SKM-1 (cell line): Measurements from ENCODE around the gene CDK6.

Source experiments
- DNase-seq: peaks from one replicate; lab custom pipeline; 2025; ENCODE audit not compliant: unreplicated experiment; lab: John Stamatoyannopoulos, UW

CDK6 gene

DNA sequence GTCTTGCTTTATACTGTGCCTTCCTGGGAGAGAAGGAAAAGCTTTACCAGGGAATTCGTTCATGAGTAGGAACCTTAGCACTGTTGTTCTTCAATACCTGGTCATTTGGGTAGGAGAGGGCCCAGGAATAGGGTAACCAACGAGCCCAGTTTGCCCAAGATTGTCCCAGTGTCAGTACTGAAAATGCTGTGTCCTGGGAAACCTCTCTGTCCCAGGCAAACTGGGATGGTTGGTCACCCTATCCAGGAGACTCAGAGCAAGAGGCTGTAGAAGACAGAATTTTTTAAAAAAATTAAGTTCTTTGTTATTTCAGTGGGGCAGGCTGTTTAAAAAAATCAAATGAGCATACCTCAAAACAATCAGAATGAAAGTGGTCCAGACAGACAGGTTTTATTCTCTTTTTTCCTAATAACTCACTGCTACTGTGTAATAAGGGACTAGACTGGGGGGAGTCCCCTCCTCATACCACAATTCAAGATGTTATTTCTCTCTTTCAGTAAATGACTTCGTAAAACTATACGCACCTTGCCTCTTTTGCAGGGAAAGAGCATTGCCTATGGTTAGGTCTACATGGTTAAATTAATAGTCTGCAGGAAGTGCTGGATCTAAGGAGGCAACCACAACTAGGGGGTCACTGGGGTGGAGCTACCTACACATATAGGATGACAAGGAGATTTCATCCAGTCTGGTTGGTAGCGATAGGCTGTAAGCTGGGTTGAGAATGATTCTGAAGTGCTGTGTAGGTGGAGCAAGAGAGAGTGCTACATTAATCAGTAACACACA lies 205.1 kb downstream of the CDK6 start:
- DNase-seq = no peak

DNA sequence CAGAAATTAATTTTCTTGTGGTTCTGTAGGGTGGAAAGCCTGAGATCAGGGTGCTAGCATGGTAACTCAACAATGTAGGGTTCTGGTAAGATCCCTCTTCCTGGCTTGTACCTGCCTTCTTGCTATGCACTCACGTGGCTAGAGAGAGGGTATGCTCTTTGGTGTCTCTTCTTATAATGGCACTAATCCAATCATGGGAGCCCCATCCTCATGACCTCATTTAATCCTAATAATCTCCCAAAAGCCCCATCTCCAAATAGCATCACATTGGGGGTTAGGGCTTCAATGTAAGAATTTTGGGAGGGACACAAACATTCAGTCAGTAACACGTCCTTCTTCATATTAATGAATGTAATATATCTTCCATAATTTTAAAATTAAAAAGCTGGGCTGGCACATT lies 206.6 kb downstream of the CDK6 start:
- no peak for DNase-seq

DNA sequence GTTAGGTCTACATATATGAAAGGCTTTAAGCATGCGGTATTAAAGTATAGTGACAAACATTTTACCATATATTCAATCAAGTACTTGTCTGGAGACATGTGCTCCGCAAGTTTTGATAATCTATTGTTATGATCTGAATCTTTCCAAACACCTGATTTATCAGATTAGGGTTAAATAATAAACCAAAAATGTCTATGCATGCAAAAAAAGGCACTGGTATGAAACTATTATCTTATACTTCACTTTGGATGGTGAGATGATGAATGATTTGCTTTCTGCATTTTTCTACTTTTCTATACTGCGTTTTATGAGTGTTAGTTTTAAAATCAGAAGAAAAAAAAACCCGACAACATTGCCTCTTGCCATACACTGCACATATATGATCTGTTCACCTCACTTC lies 208.4 kb downstream of the CDK6 start:
- DNase-seq = no peak

DNA sequence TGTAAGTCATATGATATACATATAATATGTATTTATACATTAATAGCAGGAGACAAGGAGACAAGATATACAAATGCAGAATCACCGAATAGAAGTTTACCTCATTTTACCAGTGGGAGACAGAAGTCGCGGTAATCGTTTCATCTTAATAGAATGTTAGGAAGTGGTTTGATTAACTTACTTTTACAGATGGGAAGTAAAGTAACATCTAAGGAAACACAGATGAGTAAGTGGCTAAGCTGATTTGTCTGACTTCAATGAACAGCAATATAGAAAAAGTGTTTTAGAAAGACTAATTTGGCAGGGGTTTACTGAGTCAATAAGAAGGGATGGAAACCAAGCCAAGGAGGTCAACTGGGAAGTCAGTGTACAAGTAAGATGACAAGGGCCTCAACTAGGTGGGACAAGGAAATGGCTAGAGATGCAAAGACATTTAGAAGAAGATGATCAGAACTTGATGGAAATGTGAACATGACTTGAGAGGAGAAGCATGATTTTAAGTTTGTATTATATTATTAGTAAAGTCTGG lies 210.0 kb downstream of the CDK6 start:
- no peak for DNase-seq

DNA sequence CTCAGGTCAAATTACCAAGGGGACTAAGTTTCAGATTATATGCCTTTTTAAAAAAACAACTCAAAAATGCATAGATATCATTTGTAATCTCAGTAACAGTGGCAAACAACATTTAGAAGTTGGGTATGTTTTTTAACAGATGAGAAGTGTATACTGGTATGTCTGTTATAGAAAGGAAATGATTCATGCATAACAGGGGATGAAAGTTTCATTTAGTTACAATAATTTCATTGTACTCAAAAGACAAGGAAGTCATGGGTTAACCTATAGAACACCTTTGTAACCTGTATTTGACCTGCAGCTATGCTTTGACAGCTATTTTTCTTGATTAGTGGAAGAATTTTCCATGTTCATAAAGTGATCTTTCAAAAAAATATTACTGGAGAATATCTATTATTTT lies 210.8 kb downstream of the CDK6 start:
- DNase-seq = no peak

DNA sequence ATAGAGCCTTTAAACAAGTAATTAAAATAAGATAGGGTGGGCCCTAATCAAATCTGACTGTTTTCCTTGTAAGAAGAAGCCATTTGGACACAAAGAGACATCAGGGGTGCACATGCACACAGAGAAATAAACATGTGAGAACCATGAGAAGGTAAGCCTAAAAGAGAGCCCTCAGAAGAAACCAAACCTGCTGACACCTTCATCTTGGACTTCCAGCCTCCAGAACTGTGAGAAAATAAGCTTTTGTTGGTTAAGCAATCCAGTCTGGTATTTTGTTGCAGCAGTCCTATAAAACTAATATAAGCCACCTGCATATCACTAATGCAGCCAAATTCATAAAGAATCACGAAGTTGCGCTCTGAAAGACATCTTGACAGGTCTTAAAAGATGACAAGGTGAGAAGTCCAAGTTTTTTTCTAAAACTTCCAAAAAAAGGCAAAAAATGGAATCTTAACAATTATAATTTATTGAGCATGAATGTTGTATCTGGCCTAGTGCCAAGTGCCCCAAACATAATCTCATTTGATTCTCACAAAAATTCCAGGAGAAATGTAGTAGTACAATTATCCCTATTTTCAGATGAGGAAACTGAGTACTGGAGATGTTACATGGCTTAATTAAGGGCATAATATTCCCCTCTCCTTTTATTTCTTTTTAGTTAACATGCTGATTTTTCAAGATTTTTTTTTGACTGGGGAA lies 211.9 kb downstream of the CDK6 start:
- DNase-seq = no peak

DNA sequence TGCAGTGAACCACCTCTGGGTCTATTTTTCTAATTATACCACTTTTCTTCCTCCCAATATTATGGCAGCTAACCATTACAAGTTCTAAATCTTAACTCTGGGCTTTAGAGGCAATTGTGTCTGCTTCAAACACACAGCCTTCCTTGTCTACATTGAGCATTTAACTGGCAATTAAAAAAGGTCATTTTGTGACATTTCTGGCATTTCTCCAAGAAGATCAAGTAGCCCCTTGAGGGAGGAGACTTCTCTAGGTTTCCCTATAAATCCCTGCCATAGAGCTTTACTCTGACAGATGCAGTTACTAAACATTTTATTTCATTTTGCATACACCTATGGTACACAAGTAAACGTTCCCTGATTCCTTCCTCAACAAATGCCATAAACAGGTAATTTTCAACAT lies 212.8 kb downstream of the CDK6 start:
- DNase-seq = no peak

DNA sequence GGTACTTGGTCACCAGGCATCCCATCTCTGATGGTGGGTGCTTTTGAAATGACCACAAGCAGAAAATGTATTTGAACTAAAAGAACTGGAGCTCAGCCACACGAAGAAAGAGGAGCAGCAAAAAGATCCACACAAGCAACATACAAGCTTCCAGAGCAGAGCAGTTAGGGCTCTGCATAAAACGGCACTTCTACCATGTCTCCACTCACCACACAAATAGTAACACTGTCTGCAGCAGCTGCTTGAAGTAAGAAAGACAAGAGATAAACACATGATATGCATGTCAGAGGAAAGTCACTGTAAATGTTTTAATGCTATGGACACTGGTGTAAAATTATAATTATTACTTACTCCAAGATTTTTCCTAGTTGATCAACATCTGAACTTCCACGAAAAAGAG lies 213.7 kb downstream of the CDK6 start:
- no peak for DNase-seq

DNA sequence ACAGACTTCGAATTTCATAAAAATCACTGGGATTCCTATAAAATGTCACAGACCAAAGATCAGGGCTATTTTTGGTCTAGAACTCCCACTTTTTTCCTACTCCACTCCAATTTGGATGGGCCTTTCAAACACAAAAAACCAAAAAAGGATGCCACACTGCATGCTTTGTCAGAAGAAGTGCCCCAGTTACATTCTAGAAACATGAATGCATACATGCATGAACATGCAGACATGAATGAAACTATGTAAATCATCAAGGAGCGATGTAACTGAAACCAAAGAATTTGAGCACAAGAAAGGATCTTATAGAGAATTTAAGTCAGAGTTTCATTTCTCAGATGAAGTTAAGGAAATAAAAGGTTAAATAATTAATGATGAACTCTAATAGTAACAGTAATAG lies 214.3 kb downstream of the CDK6 start:
- no peak for DNase-seq

DNA sequence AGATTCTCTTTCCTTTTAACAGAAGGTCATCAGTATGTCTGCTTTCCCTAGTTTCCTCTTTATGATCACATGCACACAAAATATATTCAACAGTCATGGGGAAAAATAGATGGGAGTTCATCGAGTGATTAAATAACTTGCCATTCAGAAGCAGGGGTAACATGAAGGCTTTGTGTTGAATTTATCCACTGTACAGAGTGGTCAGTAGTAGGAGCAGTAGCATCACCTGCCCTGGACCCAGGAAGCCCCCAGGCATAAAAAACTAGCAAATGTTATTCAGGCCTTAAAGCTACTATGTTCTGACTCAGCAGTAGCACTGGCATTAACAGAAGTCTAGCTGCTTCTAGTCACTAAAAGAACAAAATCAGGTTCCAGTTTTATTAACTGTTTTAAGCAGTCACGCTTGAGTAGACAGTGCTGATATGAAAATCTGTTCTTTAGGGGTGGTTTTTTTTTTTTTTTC lies 214.8 kb downstream of the CDK6 start:
- no peak for DNase-seq

DNA sequence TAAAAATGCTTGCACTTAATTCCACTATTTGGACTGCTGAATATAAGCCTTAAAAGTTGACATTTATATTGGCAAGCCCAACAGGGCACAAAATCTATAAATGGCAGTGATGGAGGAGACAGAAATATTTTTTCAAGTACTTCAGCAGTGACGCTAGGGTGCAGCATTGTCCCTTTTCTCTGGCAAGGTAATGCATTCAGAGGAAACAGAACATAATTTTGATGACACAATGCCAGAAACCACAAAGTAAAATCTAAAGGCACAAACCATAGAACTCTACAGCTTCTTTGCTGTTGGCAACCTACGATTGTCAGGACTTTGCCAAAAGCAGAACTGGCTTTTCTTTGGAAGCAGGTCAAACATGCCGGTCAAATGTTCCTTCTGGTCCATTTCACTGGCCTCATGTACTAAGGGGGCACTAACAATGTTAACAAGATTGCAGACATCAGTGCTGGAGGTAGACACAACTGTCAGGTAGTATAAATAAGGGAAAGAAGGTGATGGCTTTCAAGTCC lies 215.3 kb downstream of the CDK6 start:
- DNase-seq = peak; percentile 74

DNA sequence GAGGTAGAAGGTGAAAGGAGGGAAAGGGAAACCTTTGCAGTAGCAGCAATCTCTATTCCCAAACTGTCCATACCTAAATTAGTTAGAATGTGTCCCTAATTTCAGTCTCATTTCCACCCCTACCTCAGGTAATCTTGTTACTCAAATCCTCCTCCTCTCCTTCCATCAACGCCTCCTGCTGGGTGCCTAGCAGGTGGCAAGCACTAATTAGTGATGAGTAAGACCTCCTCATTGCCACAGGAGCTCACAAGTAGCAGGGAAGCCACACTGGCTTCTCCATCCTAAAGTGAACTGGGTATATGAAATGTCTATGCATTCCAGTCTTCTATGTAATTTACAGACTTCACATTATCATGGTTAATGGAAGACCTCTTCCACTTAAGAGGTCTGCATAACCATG lies 220.5 kb downstream of the CDK6 start:
- no peak for DNase-seq

DNA sequence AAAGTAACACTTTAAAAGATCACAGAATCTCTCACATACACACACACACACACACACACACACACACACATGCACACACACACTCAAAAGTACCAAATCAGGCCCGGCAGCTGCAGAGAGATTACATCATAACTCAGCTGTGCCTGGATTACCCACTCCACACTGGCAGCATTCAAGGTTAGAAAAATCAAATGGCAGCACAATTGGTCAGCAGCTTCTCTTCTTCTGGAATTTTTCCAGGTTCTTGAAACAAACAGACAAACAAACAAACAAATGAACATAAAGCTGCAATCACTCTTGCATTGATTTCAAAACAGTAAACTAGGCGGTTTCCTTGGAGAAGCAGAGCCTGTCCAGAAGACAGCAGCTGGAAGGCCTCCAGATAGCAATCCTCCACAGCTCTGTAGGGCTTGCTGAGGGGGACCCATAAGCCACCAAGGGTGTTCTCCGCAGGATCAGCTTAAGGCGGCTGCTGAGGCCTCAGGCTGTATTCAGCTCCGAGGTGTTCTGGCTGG lies 221.7 kb downstream of the CDK6 start:
- DNase-seq = no peak

DNA sequence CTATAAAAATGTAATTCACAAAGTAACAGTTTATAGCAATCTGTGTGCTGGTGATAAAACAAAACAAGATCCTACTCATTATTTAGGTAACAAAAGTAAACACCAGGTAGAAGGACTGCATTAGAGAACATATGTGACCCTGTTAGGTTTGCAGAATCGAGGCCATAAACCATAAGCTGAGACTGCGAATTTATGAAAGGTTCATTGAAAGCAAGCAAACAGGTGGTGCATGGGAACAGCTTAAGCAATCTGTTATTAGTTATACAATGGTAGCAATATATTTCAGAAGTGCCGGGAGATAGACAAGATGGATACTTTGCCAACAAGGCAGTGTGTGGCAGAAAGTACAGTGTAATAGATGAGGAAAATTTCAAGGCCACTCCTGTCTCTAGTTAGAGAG lies 222.7 kb downstream of the CDK6 start:
- DNase-seq = no peak

DNA sequence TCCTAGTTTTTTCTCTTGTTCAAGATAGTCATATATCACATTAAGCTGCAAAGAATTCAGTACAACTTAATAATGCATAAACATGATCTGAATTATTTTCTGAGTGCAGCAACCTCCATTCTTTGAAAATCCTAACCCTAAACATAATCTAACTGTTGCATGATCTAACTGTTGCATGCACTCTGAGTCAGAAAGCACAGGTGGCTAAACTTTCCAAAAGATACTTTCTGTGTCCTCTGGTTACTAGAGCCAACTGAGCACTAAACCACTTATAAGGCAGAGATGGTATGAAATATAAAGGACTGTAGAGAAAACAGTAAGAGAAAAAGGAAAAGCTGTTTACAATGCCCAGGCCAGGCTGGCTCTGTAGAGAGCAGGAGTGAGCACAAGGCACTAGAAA lies 223.2 kb downstream of the CDK6 start:
- DNase-seq = no peak

DNA sequence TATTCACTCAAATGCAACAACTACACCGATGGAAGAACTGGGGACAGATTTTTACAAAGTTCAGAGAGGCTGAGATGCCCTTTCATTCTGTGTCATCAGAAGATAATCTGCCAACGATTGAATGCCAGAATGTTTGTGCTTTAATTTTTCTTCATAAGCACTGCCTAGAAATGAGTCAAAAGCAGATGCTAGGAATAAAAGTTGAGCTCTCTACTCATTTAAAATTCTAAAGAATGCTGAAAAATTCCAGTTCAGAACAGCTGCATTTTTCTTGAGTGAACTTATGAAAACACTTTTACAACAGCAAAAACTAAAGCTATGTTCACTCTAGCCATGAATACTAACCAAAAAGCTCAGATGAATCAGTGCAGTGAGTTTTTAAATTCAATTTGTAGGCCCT lies 223.9 kb downstream of the CDK6 start:
- DNase-seq = no peak

DNA sequence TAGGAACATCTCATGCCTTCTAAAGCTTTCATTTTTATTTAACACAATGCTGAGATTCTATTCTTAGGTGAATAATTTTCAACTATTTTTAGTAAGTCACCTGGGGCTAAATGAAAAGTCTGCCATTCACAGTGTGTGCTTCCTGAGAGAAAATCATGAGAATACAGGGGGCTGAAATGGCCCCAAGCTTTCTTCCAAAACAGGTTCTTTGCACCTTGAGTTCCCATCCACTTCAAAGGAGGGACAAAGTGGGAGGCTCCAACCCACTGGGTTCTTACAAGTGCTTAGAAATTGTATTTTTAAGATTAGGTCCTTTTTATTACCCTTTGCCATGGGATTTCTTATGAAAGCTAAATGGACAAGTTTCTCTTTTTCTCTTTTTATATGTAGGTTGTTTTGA lies 224.6 kb downstream of the CDK6 start:
- DNase-seq = no peak

DNA sequence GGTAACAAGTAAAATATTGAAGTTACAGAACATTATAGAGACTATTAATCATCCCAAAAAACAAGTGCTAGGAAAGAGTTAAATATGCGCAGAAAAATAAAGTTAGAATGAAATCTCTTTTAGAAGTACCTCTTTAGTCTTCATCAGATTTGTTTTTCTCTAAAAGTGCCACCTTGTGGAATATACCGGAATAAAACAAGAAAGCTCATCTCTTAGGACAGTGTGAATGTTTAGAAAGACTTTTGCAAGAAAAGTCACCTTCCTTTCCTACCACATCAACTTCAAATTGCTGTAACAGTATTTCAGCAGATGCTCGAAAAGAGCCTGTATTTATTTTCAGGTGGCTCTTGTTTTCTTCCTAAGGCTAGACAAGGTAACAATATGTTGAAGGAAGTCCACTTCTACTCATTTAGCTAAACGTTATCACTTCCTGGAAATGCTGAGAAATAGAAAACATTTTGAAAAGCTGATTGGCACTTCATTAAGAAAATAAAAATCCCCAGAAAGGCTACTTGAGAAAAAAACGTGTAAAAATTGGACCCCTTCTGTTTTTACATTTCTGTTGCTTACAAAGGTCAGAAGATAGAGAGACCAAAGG lies 226.4 kb downstream of the CDK6 start:
- DNase-seq = peak; percentile 25

DNA sequence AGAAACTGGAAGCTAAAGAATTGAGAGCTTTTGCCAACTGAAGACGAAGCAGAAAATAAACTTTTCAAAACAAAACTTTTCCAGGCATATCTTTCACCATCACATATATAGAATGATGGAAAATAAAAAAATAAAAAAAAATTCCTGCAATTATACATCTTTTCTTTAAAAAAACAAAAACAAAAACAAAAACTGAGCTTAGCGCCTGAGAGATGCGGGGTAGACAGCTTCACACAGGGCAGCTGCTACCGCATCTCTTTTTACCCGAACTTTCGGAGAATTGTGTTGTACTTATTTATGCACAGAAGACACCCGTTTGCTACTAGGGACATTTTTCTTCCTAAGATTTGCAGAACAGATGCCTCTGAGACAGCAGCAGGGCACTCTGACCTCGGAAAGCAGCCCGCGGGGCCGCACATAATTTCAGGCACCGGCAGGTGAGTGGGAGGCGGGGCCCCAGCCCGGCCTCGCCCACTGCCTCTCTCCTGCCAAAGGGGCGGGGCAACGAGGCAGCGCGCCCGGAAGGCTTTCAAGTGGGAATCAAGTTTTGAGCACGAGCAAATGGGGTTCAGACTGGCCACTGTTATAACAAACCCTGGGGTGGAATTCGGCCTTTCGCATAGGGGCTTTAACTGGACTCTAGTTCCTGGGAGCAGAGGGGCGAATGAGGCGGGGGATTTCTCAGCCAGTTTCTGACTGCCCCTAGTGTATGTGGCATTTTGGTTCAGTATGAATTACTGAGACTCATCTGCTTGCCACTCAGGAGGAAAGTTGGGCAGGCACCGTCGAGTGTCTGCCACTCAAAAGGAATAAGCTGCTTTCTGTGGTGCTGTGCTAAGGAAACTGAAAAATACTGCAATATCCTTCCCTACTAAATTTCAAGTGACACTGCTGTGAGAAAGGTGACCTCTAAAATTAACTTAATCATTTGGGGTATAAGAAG lies 227.7 kb downstream of the CDK6 start:
- no peak for DNase-seq

DNA sequence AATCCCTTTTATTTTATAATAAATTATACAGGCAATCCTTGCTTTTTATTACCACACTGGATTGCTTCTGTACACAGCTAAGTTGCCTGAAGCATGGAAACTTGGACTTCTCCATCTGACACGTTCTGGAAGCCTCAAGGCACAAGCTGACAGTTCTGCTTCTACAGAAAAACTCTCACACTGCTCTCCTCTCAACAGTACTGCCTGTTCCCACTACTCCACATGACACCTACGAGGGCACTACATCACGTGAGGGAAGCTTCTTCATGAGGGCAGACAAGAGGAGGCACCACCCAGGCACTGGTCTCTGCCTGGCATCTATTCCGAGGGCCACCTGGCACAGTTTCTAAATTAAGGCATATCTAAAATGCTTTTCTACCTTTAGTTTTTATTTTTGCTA lies 229.4 kb downstream of the CDK6 start:
- no peak for DNase-seq
